ENCODE data around the gene HRAS. TPM values are rescaled to one million over a fixed set of nuclear protein-coding genes. Genes with fewer than 3 reads are reported as not detected.

The HRAS gene
- polyA plus RNA-seq, 2 donors = 163 to 257 TPM

GRCh38 chr11:504053-504993 lies 31.1 kb downstream of the HRAS start:
- Histone ChIP-seq H3K4me1 (ENCODE audit: control insufficient read depth in 2 of 2, insufficient read depth in 2 of 2, low read length in 1 of 2) (peaks cover 6 to 24% of the 10 kb centered on the region in 2 donors), H3K27ac (ENCODE audit: low read depth in 2 of 2, low read length in 1 of 2) (peak overlapping the region; percentile 99 to 100), H3K27me3 (ENCODE audit: control insufficient read depth in 1 of 2, insufficient read depth in 2 of 2, low read length in 2 of 2) (no peaks in the 10 kb centered on the region), H3K4me3 (ENCODE audit: low read depth in 1 of 2, low read length in 2 of 2) (peak overlapping the region; percentile 36 to 49), H3K9me3 (ENCODE audit: control insufficient read depth in 2 of 2, insufficient read depth in 1 of 2, low read depth in 1 of 2, low read length in 1 of 2) (no peaks in the 10 kb centered on the region), H3K36me3 (ENCODE audit: control insufficient read depth in 2 of 2, insufficient read depth in 2 of 2, low read length in 1 of 2) (peaks cover 11 to 26% of the 10 kb centered on the region in 2 donors)
- 10 to 17% methylated on average over 62 to 72 of the region's 72 CpGs for WGBS, 2 donors

GRCh38 chr11:503179-503981 lies 32.0 kb downstream of the HRAS start:
- Histone ChIP-seq H3K9me3 (ENCODE audit: control insufficient read depth in 2 of 2, insufficient read depth in 1 of 2, low read depth in 1 of 2, low read length in 1 of 2) (no peaks in the 10 kb centered on the region), H3K27me3 (ENCODE audit: control insufficient read depth in 1 of 2, insufficient read depth in 2 of 2, low read length in 2 of 2) (no peaks in the 10 kb centered on the region), H3K4me3 (ENCODE audit: low read depth in 1 of 2, low read length in 2 of 2) (peak overlapping the region; percentile 36 to 49), H3K36me3 (ENCODE audit: control insufficient read depth in 2 of 2, insufficient read depth in 2 of 2, low read length in 1 of 2) (peaks cover 11 to 35% of the 10 kb centered on the region in 2 donors), H3K4me1 (ENCODE audit: control insufficient read depth in 2 of 2, insufficient read depth in 2 of 2, low read length in 1 of 2) (peaks cover 6 to 24% of the 10 kb centered on the region in 2 donors), H3K27ac (ENCODE audit: low read depth in 2 of 2, low read length in 1 of 2) (peak overlapping the region; percentile 99 to 100)
- 50 to 62% methylated on average over 24 of the region's 24 CpGs for WGBS, 2 donors

GRCh38 chr11:502288-503178 lies 32.8 kb downstream of the HRAS start:
- Histone ChIP-seq H3K9me3 (ENCODE audit: control insufficient read depth in 2 of 2, insufficient read depth in 1 of 2, low read depth in 1 of 2, low read length in 1 of 2) (no peaks in the 10 kb centered on the region), H3K27ac (ENCODE audit: low read depth in 2 of 2, low read length in 1 of 2) (peak overlapping the region in 1 of 2 donors; percentile 67), H3K4me1 (ENCODE audit: control insufficient read depth in 2 of 2, insufficient read depth in 2 of 2, low read length in 1 of 2) (peaks cover 6 to 20% of the 10 kb centered on the region in 2 donors), H3K4me3 (ENCODE audit: low read depth in 1 of 2, low read length in 2 of 2) (no peak overlapping the region), H3K36me3 (ENCODE audit: control insufficient read depth in 2 of 2, insufficient read depth in 2 of 2, low read length in 1 of 2) (peaks cover 15 to 43% of the 10 kb centered on the region in 2 donors), H3K27me3 (ENCODE audit: control insufficient read depth in 1 of 2, insufficient read depth in 2 of 2, low read length in 2 of 2) (no peaks in the 10 kb centered on the region)
- WGBS, 2 donors = 76 to 82% methylated on average over 10 of the region's 10 CpGs

- Histone ChIP-seq H3K4me1 (ENCODE audit: control insufficient read depth in 2 of 2, insufficient read depth in 2 of 2, low read length in 1 of 2) (peaks cover 6 to 20% of the 10 kb centered on the region in 2 donors), H3K27ac (ENCODE audit: low read depth in 2 of 2, low read length in 1 of 2) (no peak overlapping the region), H3K36me3 (ENCODE audit: control insufficient read depth in 2 of 2, insufficient read depth in 2 of 2, low read length in 1 of 2) (peaks cover 15 to 51% of the 10 kb centered on the region in 2 donors), H3K4me3 (ENCODE audit: low read depth in 1 of 2, low read length in 2 of 2) (no peak overlapping the region), H3K9me3 (ENCODE audit: control insufficient read depth in 2 of 2, insufficient read depth in 1 of 2, low read depth in 1 of 2, low read length in 1 of 2) (no peaks in the 10 kb centered on the region), H3K27me3 (ENCODE audit: control insufficient read depth in 1 of 2, insufficient read depth in 2 of 2, low read length in 2 of 2) (no peaks in the 10 kb centered on the region)
- 83 to 90% methylated on average over 19 of the region's 19 CpGs for WGBS, 2 donors
Measured at GRCh38 chr11:501683-502287, 33.6 kb downstream of the HRAS start.

- Histone ChIP-seq H3K27ac (ENCODE audit: low read depth in 2 of 2, low read length in 1 of 2) (no peak overlapping the region), H3K9me3 (ENCODE audit: control insufficient read depth in 2 of 2, insufficient read depth in 1 of 2, low read depth in 1 of 2, low read length in 1 of 2) (no peaks in the 10 kb centered on the region), H3K27me3 (ENCODE audit: control insufficient read depth in 1 of 2, insufficient read depth in 2 of 2, low read length in 2 of 2) (no peaks in the 10 kb centered on the region), H3K36me3 (ENCODE audit: control insufficient read depth in 2 of 2, insufficient read depth in 2 of 2, low read length in 1 of 2) (peaks cover 15 to 52% of the 10 kb centered on the region in 2 donors), H3K4me3 (ENCODE audit: low read depth in 1 of 2, low read length in 2 of 2) (no peak overlapping the region), H3K4me1 (ENCODE audit: control insufficient read depth in 2 of 2, insufficient read depth in 2 of 2, low read length in 1 of 2) (peaks cover 6 to 20% of the 10 kb centered on the region in 2 donors)
- 94% methylated on average over 24 of the region's 24 CpGs for WGBS, 2 donors
Measured at GRCh38 chr11:501001-501682, 34.2 kb downstream of the HRAS start.

- Histone ChIP-seq H3K4me1 (ENCODE audit: control insufficient read depth in 2 of 2, insufficient read depth in 2 of 2, low read length in 1 of 2) (peaks cover 6 to 17% of the 10 kb centered on the region in 2 donors), H3K36me3 (ENCODE audit: control insufficient read depth in 2 of 2, insufficient read depth in 2 of 2, low read length in 1 of 2) (peaks cover 15 to 65% of the 10 kb centered on the region in 2 donors), H3K27me3 (ENCODE audit: control insufficient read depth in 1 of 2, insufficient read depth in 2 of 2, low read length in 2 of 2) (no peaks in the 10 kb centered on the region), H3K4me3 (ENCODE audit: low read depth in 1 of 2, low read length in 2 of 2) (no peak overlapping the region), H3K9me3 (ENCODE audit: control insufficient read depth in 2 of 2, insufficient read depth in 1 of 2, low read depth in 1 of 2, low read length in 1 of 2) (no peaks in the 10 kb centered on the region), H3K27ac (ENCODE audit: low read depth in 2 of 2, low read length in 1 of 2) (no peak overlapping the region)
- WGBS, 2 donors = 92 to 94% methylated on average over 24 of the region's 24 CpGs
Measured at GRCh38 chr11:499201-500076, 35.9 kb downstream of the HRAS start.

- Histone ChIP-seq H3K9me3 (ENCODE audit: control insufficient read depth in 2 of 2, insufficient read depth in 1 of 2, low read depth in 1 of 2, low read length in 1 of 2) (no peaks in the 10 kb centered on the region), H3K36me3 (ENCODE audit: control insufficient read depth in 2 of 2, insufficient read depth in 2 of 2, low read length in 1 of 2) (peaks cover 15 to 72% of the 10 kb centered on the region in 2 donors), H3K4me1 (ENCODE audit: control insufficient read depth in 2 of 2, insufficient read depth in 2 of 2, low read length in 1 of 2) (peaks cover 6 to 9% of the 10 kb centered on the region in 2 donors), H3K27me3 (ENCODE audit: control insufficient read depth in 1 of 2, insufficient read depth in 2 of 2, low read length in 2 of 2) (no peaks in the 10 kb centered on the region), H3K27ac (ENCODE audit: low read depth in 2 of 2, low read length in 1 of 2) (no peak overlapping the region), H3K4me3 (ENCODE audit: low read depth in 1 of 2, low read length in 2 of 2) (no peak overlapping the region)
- 94 to 96% methylated on average over 37 to 39 of the region's 39 CpGs for WGBS, 2 donors
Measured at GRCh38 chr11:498297-499181, 36.8 kb downstream of the HRAS start.
